Measurements from ENCODE around the gene CELF5.
"Not testable (repeated sequence)": the region's sequence is repeated elsewhere in the genome, so short reads cannot be mapped to it uniquely, and the experiment has no call there.

CELF5 gene

GRCh38 chr19:3190470-3190770, 34.0 kb upstream of the CELF5 start:
- DNase-seq (ENCODE audit: low read depth, low spot score): no peak

GRCh38 chr19:3190921-3191805, 33.3 kb upstream of the CELF5 start:
- no peak for DNase-seq (ENCODE audit: low read depth, low spot score)

GRCh38 chr19:3191806-3192104, 32.7 kb upstream of the CELF5 start:
- not testable (repeated sequence) for DNase-seq (ENCODE audit: low read depth, low spot score)

- no peak for DNase-seq (ENCODE audit: low read depth, low spot score)
These were observed 32.2 kb upstream of the CELF5 start for GRCh38 chr19:3192228-3192635.

GRCh38 chr19:3192684-3193083, 31.8 kb upstream of the CELF5 start:
- DNase-seq (ENCODE audit: low read depth, low spot score): no peak

- DNase-seq (ENCODE audit: low read depth, low spot score): no peak
These were observed 31.0 kb upstream of the CELF5 start for GRCh38 chr19:3193256-3194105.

GRCh38 chr19:3194106-3195087, 30.1 kb upstream of the CELF5 start:
- DNase-seq (ENCODE audit: low read depth, low spot score): no peak

GRCh38 chr19:3196064-3196932, 28.2 kb upstream of the CELF5 start:
- no peak for DNase-seq (ENCODE audit: low read depth, low spot score)

- DNase-seq (ENCODE audit: low read depth, low spot score): no peak
These were observed 27.6 kb upstream of the CELF5 start for GRCh38 chr19:3196933-3197205.

- no peak for DNase-seq (ENCODE audit: low read depth, low spot score)
These were observed 25.4 kb upstream of the CELF5 start for GRCh38 chr19:3198901-3199700.

- no peak for DNase-seq (ENCODE audit: low read depth, low spot score)
These were observed 23.3 kb upstream of the CELF5 start for GRCh38 chr19:3201072-3201700.

- no peak for DNase-seq (ENCODE audit: low read depth, low spot score)
These were observed 22.6 kb upstream of the CELF5 start for GRCh38 chr19:3201911-3202310.

GRCh38 chr19:3202346-3202745, 22.1 kb upstream of the CELF5 start:
- DNase-seq (ENCODE audit: low read depth, low spot score): no peak

- not testable (repeated sequence) for DNase-seq (ENCODE audit: low read depth, low spot score)
These were observed 21.6 kb upstream of the CELF5 start for GRCh38 chr19:3202895-3203294.

GRCh38 chr19:3203805-3204645, 20.4 kb upstream of the CELF5 start:
- DNase-seq (ENCODE audit: low read depth, low spot score): no peak

GRCh38 chr19:3204646-3205275, 19.7 kb upstream of the CELF5 start:
- no peak for DNase-seq (ENCODE audit: low read depth, low spot score)

- no peak for DNase-seq (ENCODE audit: low read depth, low spot score)
These were observed 18.1 kb upstream of the CELF5 start for GRCh38 chr19:3206216-3206953.
